GM12878 (cell line): ENCODE data around the gene UNC93A. TPM values are rescaled to one million over a fixed set of nuclear protein-coding genes. Genes with fewer than 3 reads are reported as not detected.

Experiments used
- ATAC-seq: fragments of 200-7000 bp; cut with Tn5 transposase; 3 replicates; pipeline ENCODE4 v1.9.1; 2020; ENCODE audit warnings: mild to moderate bottlenecking, moderate library complexity
- BruUV-seq: library from RNA; stranded (reverse); fragments of 400-500 nt; replicated peaks from 2 replicates; lab custom pipeline; 2021; lab: Mats Ljungman, UMichigan
- CTCF ChIA-PET: fragments of 300-600 bp; sonication (Branson Sonifier 250); formaldehyde crosslinking; extraction: SDS; loops from one replicate; lab custom pipeline; 2021; ENCODE audit warnings: inconsistent platforms; lab: Yijun Ruan, JAX
- POLR2A ChIA-PET: fragments of 350-600 bp; formaldehyde crosslinking; extraction: SDS; loops from one replicate; lab custom pipeline; 2021; ENCODE audit warnings: inconsistent platforms; lab: Charles Lee
- RAD21 ChIA-PET: fragments of 300-600 bp; sonication (Branson Sonifier 250); formaldehyde crosslinking; loops from one replicate; lab custom pipeline; 2023; ENCODE audit warnings: antibody characterized with exemption; ENCODE audit not compliant: unreplicated experiment; lab: Charles Lee
- SMC1A ChIA-PET: fragments of 300-600 bp; sonication (Branson Sonifier 250); formaldehyde crosslinking; loops from one replicate; lab custom pipeline; 2023; ENCODE audit not compliant: unreplicated experiment, uncharacterized antibody; lab: Charles Lee
- DNase-seq: peaks from one replicate; pipeline ENCODE4 v3.0.0-alpha.2; 2011; ENCODE audit warnings: low read depth, low spot score
- FAIRE-seq: peaks from 3 replicates; lab custom pipeline; 2011; peaks lifted over from hg19 to GRCh38; lab: Jason Lieb, UNC
- H2AFZ ChIP-seq: 2 replicates; pipeline ENCODE4 v1.6.0; 2011; ENCODE audit warnings: low read depth, low read length, control low read depth; ENCODE audit not compliant: control insufficient read depth
- H3K27ac ChIP-seq: 2 replicates; pipeline ENCODE4 v1.5.1; 2011; ENCODE audit warnings: control low read depth; ENCODE audit not compliant: control insufficient read depth, insufficient read depth
- H3K27me3 ChIP-seq, 2 experiments: replicated peaks in 1 of 2; 2 replicates each; pipeline versions ENCODE4 v1.6.0 to v1.6.1; 2011; ENCODE audit warnings: low read length in 1 of 2; ENCODE audit not compliant: control insufficient read depth in 2 of 2, insufficient read depth in 2 of 2
- H3K36me3 ChIP-seq, 2 experiments: 2 replicates each; pipeline ENCODE4 v1.5.1; 2011; ENCODE audit warnings: low read length in 1 of 2; ENCODE audit not compliant: control insufficient read depth in 2 of 2, insufficient read depth in 2 of 2
- H3K4me1 ChIP-seq: 2 replicates; pipeline ENCODE4 v1.6.1; 2011; ENCODE audit warnings: mild to moderate bottlenecking, low read length, moderate library complexity, mixed read lengths; ENCODE audit not compliant: control insufficient read depth, insufficient read depth
- H3K4me2 ChIP-seq: 2 replicates; pipeline ENCODE4 v1.6.0; 2011; ENCODE audit warnings: control low read depth; ENCODE audit not compliant: control insufficient read depth, insufficient read depth
- H3K4me3 ChIP-seq: fragments of 200-600 bp; sonication (generic); 2 replicates; pipeline ENCODE4 v1.5.1; 2016
- H3K79me2 ChIP-seq: 2 replicates; pipeline ENCODE4 v1.6.0; 2011; ENCODE audit warnings: low read length; ENCODE audit not compliant: control insufficient read depth, insufficient read depth
- H3K9ac ChIP-seq: 2 replicates; pipeline ENCODE4 v1.8.0; 2011; ENCODE audit warnings: low read length, control low read depth, mixed read lengths; ENCODE audit not compliant: control insufficient read depth, insufficient read depth
- H3K9me3 ChIP-seq: replicated peaks from 3 replicates; pipeline ENCODE4 v1.5.1; 2011; ENCODE audit warnings: mild to moderate bottlenecking, low read length; ENCODE audit not compliant: control insufficient read depth, insufficient read depth
- H4K20me1 ChIP-seq: 2 replicates; pipeline ENCODE4 v1.6.0; 2011; ENCODE audit not compliant: control insufficient read depth, insufficient read depth
- GATAD2B ChIP-seq: fragments of 450-650 bp; conservative IDR thresholded peaks from 2 replicates; pipeline ENCODE4 v1.6.1; 2017; ENCODE audit warnings: low read depth, mild to moderate bottlenecking, moderate library complexity
- HDAC2 ChIP-seq: fragments of 200-600 bp; sonication (generic); IDR thresholded peaks from 2 replicates; pipeline ENCODE4 v1.6.1; 2017
- IKZF1 ChIP-seq: fragments of 450-650 bp; conservative IDR thresholded peaks from 2 replicates; pipeline ENCODE4 v1.6.1; 2017; ENCODE audit warnings: antibody characterized with exemption, mild to moderate bottlenecking
- IRF3 ChIP-seq: fragments of 450-650 bp; IDR thresholded peaks from 2 replicates; pipeline ENCODE4 v1.6.1; 2014; ENCODE audit warnings: mild to moderate bottlenecking
- JUNB ChIP-seq: IDR thresholded peaks from 2 replicates; pipeline ENCODE4 v1.6.1; 2016; ENCODE audit warnings: antibody characterized with exemption, mild to moderate bottlenecking
- KDM1A ChIP-seq: fragments of 200-600 bp; sonication (generic); IDR thresholded peaks from 2 replicates; pipeline ENCODE4 v1.6.1; 2016; ENCODE audit warnings: borderline replicate concordance
- MEF2A ChIP-seq: IDR thresholded peaks from 2 replicates; pipeline ENCODE4 v1.6.1; 2011; ENCODE audit warnings: low read depth, mild to moderate bottlenecking, low read length, moderate library complexity; ENCODE audit not compliant: insufficient read depth
- MTA3 ChIP-seq: IDR thresholded peaks from 2 replicates; pipeline ENCODE4 v1.6.1; 2012; ENCODE audit warnings: low read length, inconsistent platforms, borderline replicate concordance
- NR2C1 ChIP-seq: fragments of 450-650 bp; IDR thresholded peaks from 2 replicates; pipeline ENCODE4 v1.6.1; 2017; ENCODE audit warnings: antibody characterized with exemption, mild to moderate bottlenecking, moderate library complexity
- NR2F1 ChIP-seq: fragments of 450-650 bp; conservative IDR thresholded peaks from 2 replicates; pipeline ENCODE4 v1.6.1; 2017; ENCODE audit warnings: mild to moderate bottlenecking
- PKNOX1 ChIP-seq: fragments of 450-650 bp; IDR thresholded peaks from 2 replicates; pipeline ENCODE4 v1.6.1; 2016; ENCODE audit warnings: mild to moderate bottlenecking
- SPI1 ChIP-seq: IDR thresholded peaks from 2 replicates; pipeline ENCODE4 v1.6.1; 2011; ENCODE audit warnings: low read depth, mild to moderate bottlenecking, low read length, moderate library complexity, borderline replicate concordance; ENCODE audit not compliant: insufficient read depth
- ZNF217 ChIP-seq: fragments of 450-650 bp; IDR thresholded peaks from 2 replicates; pipeline ENCODE4 v1.6.1; 2017; ENCODE audit warnings: antibody characterized with exemption, mild to moderate bottlenecking
- WGBS: methylation state at CpG from one replicate; pipeline ENCODE4 v1.1.6; 2016; ENCODE audit warnings: low lambda C conversion rate; ENCODE audit not compliant: insufficient replicate concordance, insufficient coverage; ENCODE audit errors: missing lambda C conversion rate; 5-methylcytosine and 5-hydroxymethylcytosine counted together
- in situ Hi-C: fragments of 300-500 bp; cut with MboI; formaldehyde crosslinking; loops from 9 replicates; pipeline ENCODE4 v1.14.3; 2018; ENCODE audit warnings: mixed read lengths
- intact Hi-C: fragments of 100-400 bp; cut with micrococcal nuclease; formaldehyde crosslinking; loops from one replicate; pipeline ENCODE4 v1.14.2; 2022; ENCODE audit not compliant: unreplicated experiment
- polyA plus RNA-seq, 11 experiments: library from polyadenylated mRNA; depleted of rRNA in 4 of 11; unstranded in 6 of 11; stranded (reverse) in 5 of 11; fragments of >200 nt; fragmentation: Nextera tagmentation in 4 of 11; fragmentation: Illumina TruSeq in 1 of 11; extraction: Ambion mirVana in 4 of 11; extraction: Trizol in 1 of 11; gene quantifications; 1 replicate in 1 of 11; 2 replicates in 10 of 11; pipeline versions ENCODE4 v1.2.1 to v1.2.3, GENCODE V29; 2011 to 2016; ENCODE audit warnings: inconsistent platforms in 2 of 11, missing spikeins in 2 of 11, low read depth in 1 of 11
- total RNA-seq, 4 experiments: library from RNA; depleted of rRNA in 3 of 4; stranded (reverse); fragments of >200 nt in 3 of 4; fragmentation: Illumina TruSeq in 1 of 4; extraction: Trizol in 1 of 4; gene quantifications; 2 replicates each; pipeline versions ENCODE4 v1.2.1 to v1.2.3, GENCODE V29; 2013 to 2021

The UNC93A gene
- total and polyA plus RNA-seq, 10 of the 15 experiments (the other 5 are each of a cell fraction or from before 2014, with no cell fraction given), result 0.37 TPM; not detected in 9

- SMC1A ChIA-PET, result interaction anchor here (0.6 to 0.9 kb wide), 3 partner anchors 121 to 661 kb away, joined by 3 to 4 read pairs (median 4); no protein-coding TSS in a partner anchor
- Histone ChIP-seq H2AFZ (no peak overlapping the region; the same call in 1 of the 2 replicates), H4K20me1 (no peaks in the 10 kb centered on the region), H3K27me3 (peaks cover 2 to 13% of the 10 kb centered on the region in 2 experiments; a peak in 3 of 4 replicates), H3K4me2 (peak overlapping the region; percentile 88; the same call in 1 of the 2 replicates), H3K4me3 (no peak overlapping the region), H3K36me3 (no peaks in the 10 kb centered on the region), H3K4me1 (peaks cover 11% of the 10 kb centered on the region), H3K9ac (no peak overlapping the region), H3K9me3 (peaks cover 3% of the 10 kb centered on the region; the same call in 2 of the 3 replicates), H3K79me2 (no peaks in the 10 kb centered on the region), H3K27ac (no peak overlapping the region)
- POLR2A ChIA-PET, result no interaction called here
- in situ Hi-C loops, result loop anchor here (25.0 kb wide), 1 partner anchor 140 kb away; no protein-coding TSS in a partner anchor
- RAD21 ChIA-PET, result no interaction called here
- intact Hi-C loops, result loop anchor here (5.0 kb wide), 1 partner anchor 574 kb away; no protein-coding TSS in a partner anchor
- ATAC-seq, result peak; percentile 39
- 3% methylated on average over 13 of the region's 13 CpGs for WGBS
- CTCF ChIA-PET, result interaction anchor here (0.8 to 2.7 kb wide), 14 partner anchors 9 to 576 kb away, joined by 3 to 14 read pairs (median 4); no protein-coding TSS in a partner anchor
- FAIRE-seq, result peak; percentile 89
- BruUV-seq, result no TSS peak
- TF ChIP-seq HDAC2 (no peak), JUNB (0 out of 2 replicates have a peak, but pooled peaks have one; percentile 15)
- DNase-seq, result no peak
Measured at GRCh38 chr6:167351656-167352345, 60.7 kb downstream of the UNC93A start.

GRCh38 chr6:167356874-167357273, 65.8 kb downstream of the UNC93A start:
- BruUV-seq, result no TSS peak
- Histone ChIP-seq H3K36me3 (no peaks in the 10 kb centered on the region), H3K4me3 (no peak overlapping the region), H3K4me1 (no peaks in the 10 kb centered on the region), H2AFZ (no peak overlapping the region), H3K9me3 (peaks cover 3% of the 10 kb centered on the region; the same call in 2 of the 3 replicates), H3K4me2 (no peak overlapping the region), H3K9ac (no peak overlapping the region), H3K79me2 (no peaks in the 10 kb centered on the region), H3K27me3 (no peaks in the 10 kb centered on the region; a peak in 1 of 4 replicates), H4K20me1 (no peaks in the 10 kb centered on the region), H3K27ac (no peak overlapping the region)
- ChIA-PET CTCF (interaction anchor here (0.5 to 0.7 kb wide), 2 partner anchors 344 to 432 kb away, joined by 3 to 4 read pairs; no protein-coding TSS in a partner anchor), SMC1A (no interaction called here), POLR2A (no interaction called here), RAD21 (no interaction called here)
- in situ Hi-C loops (loop anchor here (25.0 kb wide), 1 partner anchor 145 kb away; no protein-coding TSS in a partner anchor), intact Hi-C loops (no loop called here)
- 76% methylated on average over 3 of the region's 3 CpGs for WGBS
- ATAC-seq (no peak), FAIRE-seq (no peak), DNase-seq (no peak)
- TF ChIP-seq HDAC2, result no peak
- no peak for TF ChIP-seq MEF2A
- TF ChIP-seq IKZF1, result no peak
- TF ChIP-seq NR2F1, result no peak
- TF ChIP-seq GATAD2B, result no peak
- TF ChIP-seq KDM1A, result no peak
- TF ChIP-seq SPI1, result no peak
- no peak for TF ChIP-seq ZNF217
- no peak for TF ChIP-seq IRF3
- TF ChIP-seq PKNOX1, result no peak
- no peak for TF ChIP-seq MTA3
- TF ChIP-seq NR2C1, result no peak
